Spleen (tissue), 11 donors: ENCODE measurements around the gene JAKMIP3. TPM values are rescaled to one million over a fixed set of nuclear protein-coding genes. Genes with fewer than 3 reads are reported as not detected.

Source experiments
- DNase-seq: peaks from one replicate; pipeline ENCODE4 v3.0.0-alpha.2; 2020
- H3K27ac ChIP-seq, 8 donors: fragments of 200-600 bp; sonication (generic) in 7 of 8; 1 replicate in 4 of 8; 2 replicates in 4 of 8; pipeline versions ENCODE4 v1.5.0 to v1.8.0; 2016 to 2021; ENCODE audit warnings: inconsistent platforms in 4 of 8, mild to moderate bottlenecking in 4 of 8, moderate library complexity in 1 of 8
- H3K27me3 ChIP-seq, 7 donors: fragments of 200-600 bp; sonication (generic) in 6 of 7; replicated peaks in 1 of 7; 1 replicate in 4 of 7; 2 replicates in 3 of 7; pipeline versions ENCODE4 v1.5.0 to v1.8.0; 2016 to 2021; ENCODE audit warnings: inconsistent platforms in 3 of 7, mild to moderate bottlenecking in 1 of 7
- H3K36me3 ChIP-seq, 6 donors: fragments of 200-600 bp; sonication (generic) in 5 of 6; 1 replicate in 4 of 6; 2 replicates in 2 of 6; pipeline versions ENCODE4 v1.5.0 to v1.8.0; 2016 to 2021; ENCODE audit warnings: inconsistent platforms in 2 of 6
- H3K4me1 ChIP-seq, 6 donors: fragments of 200-600 bp; sonication (generic) in 5 of 6; 1 replicate in 3 of 6; 2 replicates in 3 of 6; pipeline versions ENCODE4 v1.5.0 to v1.8.0; 2016 to 2021; ENCODE audit warnings: inconsistent platforms in 3 of 6
- H3K4me3 ChIP-seq, 8 donors: fragments of 200-600 bp; sonication (generic) in 7 of 8; 1 replicate in 4 of 8; 2 replicates in 4 of 8; pipeline versions ENCODE4 v1.5.0 to v1.8.0; 2016 to 2021; ENCODE audit warnings: inconsistent platforms in 4 of 8, mild to moderate bottlenecking in 4 of 8, moderate library complexity in 2 of 8
- H3K9me3 ChIP-seq, 8 donors: fragments of 200-600 bp; sonication (generic) in 7 of 8; 1 replicate in 4 of 8; 2 replicates in 4 of 8; pipeline versions ENCODE4 v1.5.0 to v1.8.0; 2016 to 2021; ENCODE audit warnings: inconsistent platforms in 4 of 8
- POLR2A ChIP-seq, 3 donors: fragments of 450-650 bp; IDR thresholded peaks; one replicate each; pipeline ENCODE4 v1.5.1; 2017; ENCODE audit warnings: antibody characterized with exemption in 3 of 3, mild to moderate bottlenecking in 1 of 3
- POLR2AphosphoS5 ChIP-seq, 3 donors: sonication (generic); formaldehyde crosslinking; IDR thresholded peaks; one replicate each; pipeline ENCODE4 v1.5.1; 2017; ENCODE audit warnings: antibody characterized with exemption in 3 of 3
- WGBS, 5 donors: extraction: QIAGEN DNeasy Blood & Tissue Kit in 3 of 5; methylation state at CpG; one replicate each; pipeline versions ENCODE4 v1.1.5 to v1.1.7; 2013 to 2018; 5-methylcytosine and 5-hydroxymethylcytosine counted together
- intact Hi-C: fragments of 100-400 bp; cut with DNase I; formaldehyde crosslinking; loops from one replicate; pipeline ENCODE4 v1.15.0; 2023; ENCODE audit warnings: low total_unique reads
- polyA plus RNA-seq, 3 donors: library from polyadenylated mRNA; stranded (reverse); fragments of 200-250 nt; gene quantifications; one replicate each; pipeline ENCODE4 v1.2.1, GENCODE V29; 2013
- total RNA-seq, 7 donors: library from RNA; depleted of rRNA in 3 of 7; stranded (reverse); fragments of >200 nt in 3 of 7; fragmentation: NEBNext Ultra II Directional in 4 of 7; extraction: Animal tissue kit (Norgen Biotek cat#: 25700) in 4 of 7; gene quantifications; one replicate each; pipeline versions ENCODE4 v1.1.0 to v1.2.1, GENCODE V29; 2016 to 2021
- TF ChIP-seq, protein P1 (sequence below), 11 experiments: fragments of 200-600 bp in 7 of 11; fragments of 450-650 bp in 4 of 11; sonication (generic) in 4 of 11; IDR thresholded peaks in 8 of 11; conservative IDR thresholded peaks in 3 of 11; 1 replicate in 7 of 11; 2 replicates in 4 of 11; pipeline versions ENCODE4 v1.4.0 to v1.8.0; 2016 to 2021; ENCODE audit warnings: antibody characterized with exemption in 11 of 11, inconsistent platforms in 4 of 11, mild to moderate bottlenecking in 1 of 11
- donor health status: healthy with polysubstance abuse.
- donor health status: DM: no; HTN: no; CAD: no; lungs with moderate emphysema.
- donor health status: DM: no; HTN: no; CAD: no.
- donor health status: Bipolar disorder and iron deficiency.
- donor health status: healthy.
- donor health status: DM: no; HTN: no; CAD: no.
- donor health status: DM: yes; HTN: yes; CAD: no.

JAKMIP3 gene
- total and polyA plus RNA-seq, 10 donors, result 0.06 to 0.92 (median 0.37) TPM

DNA sequence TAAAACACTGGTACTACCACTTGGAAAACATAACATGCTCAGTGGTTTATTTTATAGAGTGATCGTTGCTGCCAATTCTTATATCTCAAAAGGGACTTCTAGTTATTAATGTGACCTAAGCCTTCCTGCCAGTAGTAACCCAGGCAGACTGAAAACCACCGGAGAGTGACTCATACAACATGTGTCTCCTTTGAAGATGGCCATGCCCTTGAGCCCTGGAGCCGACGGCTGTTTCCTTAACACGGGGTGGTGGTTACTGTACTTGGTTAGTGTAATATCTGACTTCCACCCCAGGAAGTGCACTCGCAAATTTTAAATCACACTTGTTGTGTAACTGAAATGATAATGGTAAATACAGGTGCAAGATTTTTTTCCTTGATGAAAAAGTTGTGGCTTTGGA is 30.5 kb downstream of the JAKMIP3 start:
- Histone ChIP-seq H3K27ac (no peak overlapping the region), H3K27me3 (peaks cover 0 to 48% (median 0%) of the 10 kb centered on the region in 7 donors), H3K4me3 (no peak overlapping the region), H3K36me3 (no peaks in the 10 kb centered on the region), H3K4me1 (no peaks in the 10 kb centered on the region), H3K9me3 (peaks cover 0 to 5% (median 0%) of the 10 kb centered on the region in 8 donors)
- TF ChIP-seq POLR2AphosphoS5 (IDR thresholded peaks at IDR 0.05) (peak in 1 of 3 donors; percentile 37), POLR2A (IDR thresholded peaks at IDR 0.05) (no peak)
- TF ChIP-seq, protein P1, sequence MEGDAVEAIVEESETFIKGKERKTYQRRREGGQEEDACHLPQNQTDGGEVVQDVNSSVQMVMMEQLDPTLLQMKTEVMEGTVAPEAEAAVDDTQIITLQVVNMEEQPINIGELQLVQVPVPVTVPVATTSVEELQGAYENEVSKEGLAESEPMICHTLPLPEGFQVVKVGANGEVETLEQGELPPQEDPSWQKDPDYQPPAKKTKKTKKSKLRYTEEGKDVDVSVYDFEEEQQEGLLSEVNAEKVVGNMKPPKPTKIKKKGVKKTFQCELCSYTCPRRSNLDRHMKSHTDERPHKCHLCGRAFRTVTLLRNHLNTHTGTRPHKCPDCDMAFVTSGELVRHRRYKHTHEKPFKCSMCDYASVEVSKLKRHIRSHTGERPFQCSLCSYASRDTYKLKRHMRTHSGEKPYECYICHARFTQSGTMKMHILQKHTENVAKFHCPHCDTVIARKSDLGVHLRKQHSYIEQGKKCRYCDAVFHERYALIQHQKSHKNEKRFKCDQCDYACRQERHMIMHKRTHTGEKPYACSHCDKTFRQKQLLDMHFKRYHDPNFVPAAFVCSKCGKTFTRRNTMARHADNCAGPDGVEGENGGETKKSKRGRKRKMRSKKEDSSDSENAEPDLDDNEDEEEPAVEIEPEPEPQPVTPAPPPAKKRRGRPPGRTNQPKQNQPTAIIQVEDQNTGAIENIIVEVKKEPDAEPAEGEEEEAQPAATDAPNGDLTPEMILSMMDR (IDR thresholded peaks at IDR 0.05 in 8 of 11, conservative IDR thresholded peaks at IDR 0.05 in 3 of 11), result no peak
- 12 to 35% (median 22%) methylated on average over 6 of the region's 6 CpGs for WGBS, 5 donors
- intact Hi-C loops, result no loop called here
- no peak for DNase-seq

DNA sequence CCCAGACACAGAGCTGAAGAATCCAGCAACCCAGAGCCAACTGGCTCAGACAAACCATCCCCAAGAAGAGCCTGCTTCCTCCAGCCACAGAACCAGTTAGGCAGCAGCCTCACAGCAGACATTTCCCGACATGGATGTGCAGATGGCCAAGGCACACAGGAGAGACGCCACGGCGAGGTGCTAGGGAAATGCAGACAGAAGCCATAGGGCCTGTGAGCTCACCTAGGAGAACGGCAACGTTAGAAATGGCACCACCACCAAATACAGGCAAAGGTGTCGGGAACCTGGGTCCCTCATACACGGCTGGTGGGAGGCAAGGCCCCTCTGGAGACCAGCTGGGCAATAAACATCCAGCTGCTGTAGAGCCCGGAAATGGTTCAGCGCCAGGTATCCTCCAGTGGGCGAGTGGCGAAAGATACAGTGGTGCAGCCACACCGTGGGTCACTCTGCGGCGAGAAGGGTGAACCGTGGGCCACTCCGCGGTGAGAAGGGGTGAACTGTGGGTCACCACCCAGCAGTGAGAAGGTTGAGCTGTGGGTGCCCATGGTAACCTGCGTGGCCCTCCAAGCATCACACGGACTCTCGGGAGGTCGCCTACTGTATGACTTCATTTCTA is 31.2 kb downstream of the JAKMIP3 start:
- Histone ChIP-seq H3K27me3 (peaks cover 0 to 54% (median 0%) of the 10 kb centered on the region in 7 donors), H3K4me3 (no peak overlapping the region), H3K9me3 (peaks cover 0 to 5% (median 0%) of the 10 kb centered on the region in 8 donors), H3K36me3 (no peaks in the 10 kb centered on the region), H3K4me1 (no peaks in the 10 kb centered on the region), H3K27ac (no peak overlapping the region)
- DNase-seq, result no peak
- TF ChIP-seq POLR2A (IDR thresholded peaks at IDR 0.05) (no peak), POLR2AphosphoS5 (IDR thresholded peaks at IDR 0.05) (no peak)
- TF ChIP-seq, protein P1 (IDR thresholded peaks at IDR 0.05 in 8 of 11, conservative IDR thresholded peaks at IDR 0.05 in 3 of 11), result no peak
- WGBS, 5 donors, result 88 to 95% (median 93%) methylated on average over 21 to 22 of the region's 22 CpGs
- intact Hi-C loops, result no loop called here

DNA sequence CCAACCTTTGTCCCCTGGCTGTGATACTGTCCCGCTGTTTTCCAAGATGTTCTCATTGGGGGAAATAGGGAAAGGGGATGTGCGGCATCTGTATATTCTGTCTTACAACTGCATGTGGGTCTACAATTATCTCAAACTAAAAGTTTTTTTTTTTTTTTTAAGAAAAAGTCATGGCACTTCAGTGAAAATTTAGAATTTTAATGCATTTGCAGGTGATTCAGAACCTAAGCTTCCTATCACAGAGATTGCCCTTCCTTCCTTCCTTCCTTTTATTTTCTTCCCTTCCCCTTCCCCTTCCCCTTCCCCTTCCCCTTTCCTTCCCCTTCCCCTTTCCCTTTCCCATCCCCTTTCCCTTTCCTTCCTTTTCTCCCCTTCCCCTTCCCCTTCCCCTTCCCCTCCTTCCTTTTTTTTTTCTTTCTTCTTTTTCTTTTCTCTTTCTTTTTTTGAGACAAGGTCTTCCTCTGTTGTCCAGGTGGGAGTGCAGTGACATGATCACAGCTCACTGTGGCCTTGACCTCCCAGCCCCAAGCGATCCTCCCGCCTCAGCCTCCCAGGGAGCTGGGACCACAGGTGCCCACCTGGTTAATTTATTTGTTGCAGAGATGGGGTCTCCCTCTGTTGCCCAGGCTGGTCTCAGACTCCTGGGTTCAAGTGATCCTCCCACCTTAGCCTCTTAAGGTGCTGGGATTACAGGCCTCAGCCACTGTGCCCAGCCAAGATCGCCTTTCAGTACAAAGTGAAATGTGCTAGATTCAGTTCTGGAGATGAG is 32.0 kb downstream of the JAKMIP3 start:
- H3K9me3 ChIP-seq, result peaks cover 0 to 5% (median 0%) of the 10 kb centered on the region in 8 donors
- H3K27ac ChIP-seq, result no peak overlapping the region
- H3K4me1 ChIP-seq, result no peaks in the 10 kb centered on the region
- no peaks in the 10 kb centered on the region for H3K36me3 ChIP-seq
- WGBS, 5 donors, result 54 to 86% (median 73%) methylated on average over 5 of the region's 5 CpGs
- TF ChIP-seq, protein P1 (IDR thresholded peaks at IDR 0.05 in 8 of 11, conservative IDR thresholded peaks at IDR 0.05 in 3 of 11), result no peak
- TF ChIP-seq POLR2A (IDR thresholded peaks at IDR 0.05), result no peak
- no peak for TF ChIP-seq POLR2AphosphoS5 (IDR thresholded peaks at IDR 0.05)
- intact Hi-C loops, result no loop called here
- no peak for DNase-seq
- H3K4me3 ChIP-seq, result no peak overlapping the region
- peaks cover 0 to 61% (median 0%) of the 10 kb centered on the region in 7 donors for H3K27me3 ChIP-seq
